ENCODE results near the gene LHFPL2.

LHFPL2 gene

GRCh38 chr5:78591138-78591612 lies 57.4 kb downstream of the LHFPL2 start:
- peaks cover 3% of the 10 kb centered on the region for H3K36me3 ChIP-seq (ENCODE audit: control insufficient read depth, insufficient read depth, low read length)
- WGBS, 2 experiments: 81 to 86% methylated on average over 5 to 6 of the region's 6 CpGs
- peaks cover 4% of the 10 kb centered on the region for H3K4me1 ChIP-seq (ENCODE audit: control insufficient read depth, insufficient read depth, low read length)
- H3K27ac ChIP-seq (ENCODE audit: insufficient read depth, low read depth, low read length, poor library complexity, severe bottlenecking): no peak overlapping the region
- H3K4me3 ChIP-seq (ENCODE audit: insufficient read depth, low read depth, low read length): no peak overlapping the region
- no peaks in the 10 kb centered on the region for H3K27me3 ChIP-seq (ENCODE audit: control insufficient read depth, insufficient read depth, low read length, poor library complexity, severe bottlenecking)
- H3K9me3 ChIP-seq (ENCODE audit: control insufficient read depth, low read length): no peaks in the 10 kb centered on the region

- H3K27me3 ChIP-seq (ENCODE audit: control insufficient read depth, insufficient read depth, low read length, poor library complexity, severe bottlenecking): no peaks in the 10 kb centered on the region
- H3K36me3 ChIP-seq (ENCODE audit: control insufficient read depth, insufficient read depth, low read length): peaks cover 5% of the 10 kb centered on the region
- WGBS, 2 experiments: 87 to 96% methylated on average over 3 to 4 of the region's 5 CpGs
- H3K9me3 ChIP-seq (ENCODE audit: control insufficient read depth, low read length): no peaks in the 10 kb centered on the region
- no peak overlapping the region for H3K4me3 ChIP-seq (ENCODE audit: insufficient read depth, low read depth, low read length)
- no peak overlapping the region for H3K27ac ChIP-seq (ENCODE audit: insufficient read depth, low read depth, low read length, poor library complexity, severe bottlenecking)
- peaks cover 4% of the 10 kb centered on the region for H3K4me1 ChIP-seq (ENCODE audit: control insufficient read depth, insufficient read depth, low read length)
Measured at GRCh38 chr5:78589923-78590322, 58.6 kb downstream of the LHFPL2 start.

GRCh38 chr5:78588507-78588906 lies 60.1 kb downstream of the LHFPL2 start:
- H3K27ac ChIP-seq (ENCODE audit: insufficient read depth, low read depth, low read length, poor library complexity, severe bottlenecking): no peak overlapping the region
- peaks cover 5% of the 10 kb centered on the region for H3K36me3 ChIP-seq (ENCODE audit: control insufficient read depth, insufficient read depth, low read length)
- peaks cover 4% of the 10 kb centered on the region for H3K4me1 ChIP-seq (ENCODE audit: control insufficient read depth, insufficient read depth, low read length)
- H3K4me3 ChIP-seq (ENCODE audit: insufficient read depth, low read depth, low read length): no peak overlapping the region
- H3K27me3 ChIP-seq (ENCODE audit: control insufficient read depth, insufficient read depth, low read length, poor library complexity, severe bottlenecking): no peaks in the 10 kb centered on the region
- H3K9me3 ChIP-seq (ENCODE audit: control insufficient read depth, low read length): no peaks in the 10 kb centered on the region

- H3K27ac ChIP-seq (ENCODE audit: insufficient read depth, low read depth, low read length, poor library complexity, severe bottlenecking): no peak overlapping the region
- peaks cover 5% of the 10 kb centered on the region for H3K36me3 ChIP-seq (ENCODE audit: control insufficient read depth, insufficient read depth, low read length)
- H3K4me3 ChIP-seq (ENCODE audit: insufficient read depth, low read depth, low read length): no peak overlapping the region
Measured at GRCh38 chr5:78587775-78588291, 60.7 kb downstream of the LHFPL2 start.

GRCh38 chr5:78587081-78587774 lies 61.3 kb downstream of the LHFPL2 start:
- WGBS, 2 experiments: 94% methylated on average over 4 of the region's 4 CpGs
- Histone ChIP-seq H3K4me1 (ENCODE audit: control insufficient read depth, insufficient read depth, low read length) (peaks cover 4% of the 10 kb centered on the region), H3K27ac (ENCODE audit: insufficient read depth, low read depth, low read length, poor library complexity, severe bottlenecking) (no peak overlapping the region)

More at GRCh38 chr5:78587775-78588291, 60.7 kb downstream of the LHFPL2 start:
- Histone ChIP-seq H3K4me1 (ENCODE audit: control insufficient read depth, insufficient read depth, low read length) (peaks cover 4% of the 10 kb centered on the region), H3K27me3 (ENCODE audit: control insufficient read depth, insufficient read depth, low read length, poor library complexity, severe bottlenecking) (no peaks in the 10 kb centered on the region), H3K9me3 (ENCODE audit: control insufficient read depth, low read length) (no peaks in the 10 kb centered on the region)
- 88 to 89% methylated on average over 3 of the region's 3 CpGs for WGBS, 2 experiments

GRCh38 chr5:78586251-78586650 lies 62.3 kb downstream of the LHFPL2 start:
- H3K27ac ChIP-seq (ENCODE audit: insufficient read depth, low read depth, low read length, poor library complexity, severe bottlenecking): no peak overlapping the region
- no peaks in the 10 kb centered on the region for H3K4me1 ChIP-seq (ENCODE audit: control insufficient read depth, insufficient read depth, low read length)
- 92 to 96% methylated on average over 6 of the region's 6 CpGs for WGBS, 2 experiments
- no peaks in the 10 kb centered on the region for H3K9me3 ChIP-seq (ENCODE audit: control insufficient read depth, low read length)
- peaks cover 5% of the 10 kb centered on the region for H3K36me3 ChIP-seq (ENCODE audit: control insufficient read depth, insufficient read depth, low read length)
- no peaks in the 10 kb centered on the region for H3K27me3 ChIP-seq (ENCODE audit: control insufficient read depth, insufficient read depth, low read length, poor library complexity, severe bottlenecking)
- H3K4me3 ChIP-seq (ENCODE audit: insufficient read depth, low read depth, low read length): no peak overlapping the region

More at GRCh38 chr5:78587081-78587774, 61.3 kb downstream of the LHFPL2 start:
- Histone ChIP-seq H3K4me3 (ENCODE audit: insufficient read depth, low read depth, low read length) (no peak overlapping the region), H3K36me3 (ENCODE audit: control insufficient read depth, insufficient read depth, low read length) (peaks cover 5% of the 10 kb centered on the region), H3K9me3 (ENCODE audit: control insufficient read depth, low read length) (no peaks in the 10 kb centered on the region), H3K27me3 (ENCODE audit: control insufficient read depth, insufficient read depth, low read length, poor library complexity, severe bottlenecking) (no peaks in the 10 kb centered on the region)

- Histone ChIP-seq H3K27ac (ENCODE audit: insufficient read depth, low read depth, low read length, poor library complexity, severe bottlenecking) (no peak overlapping the region), H3K9me3 (ENCODE audit: control insufficient read depth, low read length) (no peaks in the 10 kb centered on the region), H3K27me3 (ENCODE audit: control insufficient read depth, insufficient read depth, low read length, poor library complexity, severe bottlenecking) (no peaks in the 10 kb centered on the region), H3K4me3 (ENCODE audit: insufficient read depth, low read depth, low read length) (no peak overlapping the region), H3K36me3 (ENCODE audit: control insufficient read depth, insufficient read depth, low read length) (no peaks in the 10 kb centered on the region), H3K4me1 (ENCODE audit: control insufficient read depth, insufficient read depth, low read length) (no peaks in the 10 kb centered on the region)
Measured at GRCh38 chr5:78578015-78578414, 70.6 kb downstream of the LHFPL2 start.

GRCh38 chr5:78577071-78577807 lies 71.3 kb downstream of the LHFPL2 start:
- 90 to 95% methylated on average over 8 of the region's 8 CpGs for WGBS, 2 experiments
- H3K4me1 ChIP-seq (ENCODE audit: control insufficient read depth, insufficient read depth, low read length): no peaks in the 10 kb centered on the region
- H3K27me3 ChIP-seq (ENCODE audit: control insufficient read depth, insufficient read depth, low read length, poor library complexity, severe bottlenecking): no peaks in the 10 kb centered on the region
- no peaks in the 10 kb centered on the region for H3K36me3 ChIP-seq (ENCODE audit: control insufficient read depth, insufficient read depth, low read length)
- H3K4me3 ChIP-seq (ENCODE audit: insufficient read depth, low read depth, low read length): no peak overlapping the region
- H3K27ac ChIP-seq (ENCODE audit: insufficient read depth, low read depth, low read length, poor library complexity, severe bottlenecking): no peak overlapping the region
- H3K9me3 ChIP-seq (ENCODE audit: control insufficient read depth, low read length): no peaks in the 10 kb centered on the region

GRCh38 chr5:78576376-78576775 lies 72.2 kb downstream of the LHFPL2 start:
- Histone ChIP-seq H3K9me3 (ENCODE audit: control insufficient read depth, low read length) (no peaks in the 10 kb centered on the region), H3K4me1 (ENCODE audit: control insufficient read depth, insufficient read depth, low read length) (no peaks in the 10 kb centered on the region), H3K4me3 (ENCODE audit: insufficient read depth, low read depth, low read length) (no peak overlapping the region), H3K27ac (ENCODE audit: insufficient read depth, low read depth, low read length, poor library complexity, severe bottlenecking) (no peak overlapping the region), H3K36me3 (ENCODE audit: control insufficient read depth, insufficient read depth, low read length) (no peaks in the 10 kb centered on the region), H3K27me3 (ENCODE audit: control insufficient read depth, insufficient read depth, low read length, poor library complexity, severe bottlenecking) (no peaks in the 10 kb centered on the region)
- WGBS, 2 experiments: 72 to 76% methylated on average over 3 of the region's 3 CpGs

- Histone ChIP-seq H3K4me3 (ENCODE audit: insufficient read depth, low read depth, low read length) (no peak overlapping the region), H3K27ac (ENCODE audit: insufficient read depth, low read depth, low read length, poor library complexity, severe bottlenecking) (no peak overlapping the region)
- 85 to 87% methylated on average over 7 of the region's 7 CpGs for WGBS, 2 experiments
Measured at GRCh38 chr5:78574731-78575161, 73.8 kb downstream of the LHFPL2 start.

More at GRCh38 chr5:78574731-78575161, 73.8 kb downstream of the LHFPL2 start:
- no peaks in the 10 kb centered on the region for H3K9me3 ChIP-seq (ENCODE audit: control insufficient read depth, low read length)
- H3K4me1 ChIP-seq (ENCODE audit: control insufficient read depth, insufficient read depth, low read length): peaks cover under 1% of the 10 kb centered on the region
- H3K36me3 ChIP-seq (ENCODE audit: control insufficient read depth, insufficient read depth, low read length): no peaks in the 10 kb centered on the region
- H3K27me3 ChIP-seq (ENCODE audit: control insufficient read depth, insufficient read depth, low read length, poor library complexity, severe bottlenecking): no peaks in the 10 kb centered on the region
